Measurements from ENCODE around the gene CISD3. TPM values are rescaled to one million over a fixed set of nuclear protein-coding genes. Genes with fewer than 3 reads are reported as not detected.
A peak's percentile ranks its signal among the peaks of the same experiment; 100 is the strongest.

Gene CISD3
- total RNA-seq, 1 experiment from 2014 or later, result 14.1 TPM

- Histone ChIP-seq H3K36me3 (ENCODE audit: low read depth, low read length) (no peaks in the 10 kb centered on the region), H3K9me3 (ENCODE audit: low read length) (no peaks in the 10 kb centered on the region), H3K4me3 (ENCODE audit: low read length) (no peak overlapping the region), H3K27ac (ENCODE audit: low read length) (no peak overlapping the region), H3K27me3 (ENCODE audit: low read length) (no peaks in the 10 kb centered on the region), H3K79me2 (ENCODE audit: low read length) (no peaks in the 10 kb centered on the region; the same call in 1 of the 2 replicates), H3K4me1 (ENCODE audit: insufficient read depth, low read length) (peaks cover 15% of the 10 kb centered on the region; the same call in 1 of the 2 replicates), H3K9ac (ENCODE audit: low read length) (no peak overlapping the region), H2AFZ (ENCODE audit: low read length) (no peak overlapping the region), H3K9me2 (replicated peaks; ENCODE audit: low read length) (no peaks in the 10 kb centered on the region), H3F3A (ENCODE audit: low read length, unreplicated experiment) (no peaks in the 10 kb centered on the region), H3K4me2 (ENCODE audit: low read length) (no peak overlapping the region), H4K20me1 (ENCODE audit: low read length) (no peaks in the 10 kb centered on the region)
- no peak for DNase-seq
- BruUV-seq (replicated peaks), result no TSS peak
- CTCF ChIA-PET, result no interaction called here
- intact Hi-C loops (cut with micrococcal nuclease), result no loop called here
- TF ChIP-seq EZH2phosphoT487 (IDR thresholded peaks at IDR 0.05; ENCODE audit: borderline replicate concordance, low read length) (no peak), EZH2 (IDR thresholded peaks at IDR 0.05; ENCODE audit: low read length, unreplicated experiment) (no peak), CTCF (conservative IDR thresholded peaks at IDR 0.05; ENCODE audit: low read depth, low read length) (no peak)
- POLR2A ChIA-PET (ENCODE audit: unreplicated experiment), result no interaction called here
- no peak for ATAC-seq
Observed at GRCh38 chr17:38698760-38699159, 31.4 kb upstream of the CISD3 start.

DNA sequence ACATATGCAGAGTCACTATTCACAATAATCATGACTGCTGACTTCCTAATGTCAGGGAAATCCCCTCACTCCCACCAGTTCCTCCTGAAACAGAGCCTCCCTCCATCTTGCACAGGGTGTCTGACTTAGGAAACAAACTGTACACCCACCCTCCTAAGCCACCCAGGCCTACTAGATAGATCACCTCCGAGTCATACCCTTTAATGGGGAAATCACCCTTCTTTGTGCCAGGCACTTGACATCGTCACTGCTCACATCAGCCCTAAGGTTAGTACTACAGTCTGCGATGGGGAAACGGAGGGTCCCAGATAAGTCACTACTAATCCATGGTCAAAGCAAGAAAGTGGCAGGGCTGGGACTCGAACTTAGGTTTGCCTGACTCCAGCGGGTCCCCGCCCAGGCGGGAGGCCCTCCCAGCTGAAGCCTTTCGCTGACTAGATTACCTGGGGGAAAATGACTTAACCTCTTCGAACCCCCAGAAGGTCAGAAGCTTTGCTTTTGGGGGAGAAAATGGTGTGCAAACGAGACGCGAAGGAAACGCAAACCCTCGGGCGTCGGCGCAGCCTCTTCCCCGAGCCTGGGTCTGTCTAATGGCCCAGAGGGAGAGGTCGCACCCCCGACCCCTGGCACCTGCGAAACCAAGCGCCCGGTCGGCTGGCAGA is 28.5 kb upstream of the CISD3 start:
- ATAC-seq (no peak), DNase-seq (peak; percentile 34)
- no peaks in the 10 kb centered on the region for H3F3A ChIP-seq (ENCODE audit: low read length, unreplicated experiment)
- POLR2A ChIA-PET (ENCODE audit: unreplicated experiment), result interaction anchor here (0.7 kb wide), 1 partner anchor 34 kb away, joined by 3 read pairs; no protein-coding TSS in a partner anchor
- H3K27me3 ChIP-seq (ENCODE audit: low read length), result no peaks in the 10 kb centered on the region
- H3K4me3 ChIP-seq (ENCODE audit: low read length), result peak overlapping the region; percentile 80
- intact Hi-C loops (cut with micrococcal nuclease), result no loop called here
- H3K36me3 ChIP-seq (ENCODE audit: low read depth, low read length), result no peaks in the 10 kb centered on the region
- TSS peak; percentile 36 for BruUV-seq (replicated peaks)
- no peaks in the 10 kb centered on the region for H3K9me3 ChIP-seq (ENCODE audit: low read length)
- no peaks in the 10 kb centered on the region for H3K9me2 ChIP-seq (replicated peaks; ENCODE audit: low read length)
- no peaks in the 10 kb centered on the region for H4K20me1 ChIP-seq (ENCODE audit: low read length)
- peaks cover 22% of the 10 kb centered on the region for H3K4me1 ChIP-seq (ENCODE audit: insufficient read depth, low read length)
- no peak for TF ChIP-seq EZH2phosphoT487 (IDR thresholded peaks at IDR 0.05; ENCODE audit: borderline replicate concordance, low read length)
- TF ChIP-seq CTCF (conservative IDR thresholded peaks at IDR 0.05; ENCODE audit: low read depth, low read length), result no peak
- TF ChIP-seq EZH2 (IDR thresholded peaks at IDR 0.05; ENCODE audit: low read length, unreplicated experiment), result no peak
- H3K27ac ChIP-seq (ENCODE audit: low read length), result peak overlapping the region; percentile 28; the same call in 1 of the 2 replicates
- H3K4me2 ChIP-seq (ENCODE audit: low read length), result peak overlapping the region; percentile 89
- peaks cover 18% of the 10 kb centered on the region for H3K79me2 ChIP-seq (ENCODE audit: low read length)
- H2AFZ ChIP-seq (ENCODE audit: low read length), result peak overlapping the region; percentile 72
- CTCF ChIA-PET, result no interaction called here
- peak overlapping the region; percentile 64 for H3K9ac ChIP-seq (ENCODE audit: low read length)

All from PC-3 (cell line).